ENCODE measurements around the gene ACOT7. TPM values are rescaled to one million over a fixed set of nuclear protein-coding genes. Genes with fewer than 3 reads are reported as not detected.

Gene ACOT7
- total RNA-seq, 4 donors from 2014 or later, result 5.6 to 55.0 (median 31.0) TPM

DNA sequence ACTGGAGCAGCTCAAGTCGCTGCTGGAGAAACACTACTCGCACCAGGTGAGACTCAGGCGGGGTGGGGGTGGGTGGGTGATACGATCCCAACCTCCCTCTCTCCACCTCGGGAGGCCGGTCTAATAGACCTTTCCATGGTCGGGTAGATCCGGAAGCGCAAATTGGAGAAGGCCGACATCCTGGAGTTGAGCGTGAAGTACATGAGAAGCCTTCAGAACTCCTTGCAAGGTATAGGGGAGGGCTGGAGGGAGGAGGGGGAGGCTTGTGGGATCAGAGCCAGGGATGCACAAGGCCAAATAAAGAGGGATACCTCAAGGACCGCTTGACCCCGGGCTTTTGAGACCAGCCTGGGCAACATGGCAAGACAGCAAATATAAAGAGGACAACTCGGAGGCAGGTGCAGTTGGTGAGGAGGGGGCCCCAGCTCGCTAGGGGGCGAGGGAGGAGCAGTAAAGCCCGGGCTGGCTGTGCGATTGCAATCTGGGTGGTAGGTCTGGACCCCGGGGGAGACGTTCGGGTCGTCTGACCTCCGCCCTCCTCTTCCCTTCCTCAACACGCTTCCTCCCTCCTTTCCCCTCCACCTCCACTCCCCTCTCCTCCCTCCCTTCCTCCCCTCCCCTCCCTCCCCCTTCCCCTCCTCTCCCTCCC lies 149.0 kb downstream of the ACOT7 start:
- in situ Hi-C loops (cut with MboI; ENCODE audit: low pct_ligation_motif_present in 1 of 4, low pct_unique_long_range_greater_than_20kb in 1 of 4, low sequenced_read_pairs in 3 of 4), result loop anchor here in 3 of 4 donors (5.0 to 25.0 kb wide), 3 partner anchors 98 to 168 kb away; partner anchors contain the start of genes ESPN (in 1 of the 3) and HES2 (in 1 of the 3)
- H3K4me3 ChIP-seq, result no peak overlapping the region

DNA sequence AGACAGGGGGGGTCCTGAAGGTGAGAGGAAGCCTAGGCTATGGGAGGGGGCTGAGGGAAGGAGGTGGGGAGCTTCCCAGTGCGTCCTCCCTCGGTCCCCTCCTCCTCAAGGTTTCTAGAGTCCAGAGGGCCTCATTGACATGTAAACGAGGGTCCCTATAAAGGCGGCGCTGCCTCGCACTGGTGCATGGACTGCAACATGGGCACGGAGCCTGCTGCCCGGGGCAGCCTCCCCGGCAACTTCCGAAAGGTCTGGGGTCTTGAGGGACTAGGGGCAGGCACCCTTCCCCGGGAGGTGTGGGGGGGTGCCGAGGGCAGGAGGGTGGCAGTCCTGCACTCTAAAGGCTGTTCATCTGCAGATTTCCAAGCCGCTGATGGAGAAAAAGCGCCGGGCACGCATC lies 149.6 kb downstream of the ACOT7 start, which contains the start of gene HES3:
HES3 (plus strand) TSS at position 187 of the 400 bp plus-strand sequence; CDS start at position 374, 187 bp downstream.
- no peak for DNase-seq
- H3K27ac ChIP-seq, result no peak within 1 kb of the TSS
- peaks cover 17 to 35% (median 33%) of the 10 kb centered on the region in 4 donors for H3K4me1 ChIP-seq
- in situ Hi-C loops (cut with MboI; ENCODE audit: low pct_ligation_motif_present in 1 of 4, low pct_unique_long_range_greater_than_20kb in 1 of 4, low sequenced_read_pairs in 3 of 4) (loop anchor here in 2 of 4 donors (10.0 to 25.0 kb wide), 2 partner anchors 101 to 168 kb away; partner anchors contain the start of genes ESPN (in 1 of the 2) and HES2 (in 1 of the 2)), intact Hi-C loops (cut with DNase I; ENCODE audit: low total_unique reads) (no loop called here)
- no peaks in the 10 kb centered on the region for H3K9me3 ChIP-seq
- H3K4me3 ChIP-seq, result no peak within 1 kb of the TSS
- peaks cover 98% of the 10 kb centered on the region for H3K27me3 ChIP-seq
- TF ChIP-seq POLR2A (IDR thresholded peaks at IDR 0.05), result no peak
- H3K36me3 ChIP-seq, result no peaks in the 10 kb centered on the region
- WGBS, 2 donors (ENCODE audit: low coverage in 1 of 2), result 16% methylated on average over 10 of the region's 16 CpGs; no CpG with 5 or more reads in 1 of the 2 donors

More for the DNA sequence above, 149.0 kb downstream of the ACOT7 start:
- no peak for TF ChIP-seq POLR2A (IDR thresholded peaks at IDR 0.05)
- TF ChIP-seq CTCF (IDR thresholded peaks at IDR 0.05), result no peak
- no peak for TF ChIP-seq EP300 (IDR thresholded peaks at IDR 0.05; ENCODE audit: low read depth)
- TF ChIP-seq POLR2AphosphoS5 (IDR thresholded peaks at IDR 0.05), result no peak
- 6% methylated on average over 24 of the region's 24 CpGs; no CpG with 5 or more reads in 1 of the 2 donors for WGBS, 2 donors (ENCODE audit: low coverage in 1 of 2)
- peaks cover 19 to 38% (median 36%) of the 10 kb centered on the region in 4 donors for H3K4me1 ChIP-seq
- intact Hi-C loops (cut with DNase I; ENCODE audit: low total_unique reads), result loop anchor here (5.0 kb wide), 2 partner anchors 98 to 163 kb away; no protein-coding TSS in a partner anchor
- no peak for DNase-seq
- no peaks in the 10 kb centered on the region for H3K36me3 ChIP-seq
- no peaks in the 10 kb centered on the region for H3K9me3 ChIP-seq
- peaks cover 97% of the 10 kb centered on the region for H3K27me3 ChIP-seq
- H3K27ac ChIP-seq, result no peak overlapping the region

DNA sequence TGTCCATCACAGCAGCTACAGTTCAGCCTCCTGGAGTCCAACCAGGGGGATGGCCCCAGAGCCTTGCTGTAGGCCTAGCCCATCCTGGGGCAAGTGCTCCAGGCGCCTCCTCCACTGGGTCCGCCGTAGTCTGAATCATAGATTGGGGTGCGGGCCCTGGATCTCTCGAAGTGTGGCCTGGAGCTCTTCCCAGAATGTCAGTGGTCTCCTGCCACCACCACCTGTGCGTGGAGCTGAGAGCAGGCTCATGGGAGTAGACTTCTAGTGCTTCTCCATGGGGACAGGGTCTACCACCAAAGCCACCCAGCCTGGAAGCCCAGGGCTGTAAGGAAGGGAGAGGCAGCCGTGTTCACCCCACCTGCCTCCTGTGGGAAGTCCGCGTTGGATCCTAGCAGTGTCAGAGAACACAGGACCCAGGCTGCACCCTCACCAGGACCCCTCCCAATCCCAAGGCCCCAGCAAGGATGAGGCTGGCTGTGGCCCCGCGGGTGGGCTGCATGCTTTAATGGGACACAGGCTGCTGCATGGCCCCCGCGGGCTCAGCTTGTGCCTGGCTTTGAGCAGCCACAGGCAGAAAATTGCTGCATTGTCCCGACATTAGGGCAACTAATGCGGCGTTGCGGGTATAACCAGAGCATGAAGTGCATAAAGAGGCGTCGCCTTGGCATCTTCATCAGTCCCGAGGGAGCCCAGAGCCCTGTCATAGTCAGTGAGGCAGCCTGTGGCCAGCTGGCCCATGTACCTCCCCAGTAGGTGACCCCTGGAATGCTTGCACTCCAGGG lies 150.3 kb downstream of the ACOT7 start:
- TF ChIP-seq CTCF (IDR thresholded peaks at IDR 0.05), result no peak
- TF ChIP-seq POLR2A (IDR thresholded peaks at IDR 0.05), result no peak
- TF ChIP-seq POLR2AphosphoS5 (IDR thresholded peaks at IDR 0.05), result no peak
- no peak for TF ChIP-seq EP300 (IDR thresholded peaks at IDR 0.05; ENCODE audit: low read depth)

GRCh38 chr1:6241887-6242740 lies 151.5 kb downstream of the ACOT7 start:
- no peak overlapping the region for H3K27ac ChIP-seq
- H3K4me1 ChIP-seq, result peaks cover 16 to 32% (median 30%) of the 10 kb centered on the region in 4 donors
- no peak for DNase-seq
- H3K27me3 ChIP-seq, result peaks cover 86% of the 10 kb centered on the region
- H3K36me3 ChIP-seq, result no peaks in the 10 kb centered on the region
- intact Hi-C loops (cut with DNase I; ENCODE audit: low total_unique reads), result no loop called here
- peak overlapping the region in 1 of 4 donors; percentile 25 for H3K4me3 ChIP-seq
- WGBS, 2 donors (ENCODE audit: low coverage in 1 of 2), result 2% methylated on average over 25 of the region's 99 CpGs; no CpG with 5 or more reads in 1 of the 2 donors
- no peaks in the 10 kb centered on the region for H3K9me3 ChIP-seq
- TF ChIP-seq POLR2AphosphoS5 (IDR thresholded peaks at IDR 0.05), result no peak
- in situ Hi-C loops (cut with MboI; ENCODE audit: low pct_ligation_motif_present in 1 of 4, low pct_unique_long_range_greater_than_20kb in 1 of 4, low sequenced_read_pairs in 3 of 4), result loop anchor here in 2 of 4 donors (10.0 to 25.0 kb wide), 2 partner anchors 103 to 170 kb away; partner anchors contain the start of genes ESPN (in 1 of the 2) and HES2 (in 1 of the 2)

More for the DNA sequence above, 150.3 kb downstream of the ACOT7 start:
- H3K4me3 ChIP-seq, result no peak overlapping the region
- H3K9me3 ChIP-seq, result no peaks in the 10 kb centered on the region
- no peak overlapping the region for H3K27ac ChIP-seq
- H3K36me3 ChIP-seq, result no peaks in the 10 kb centered on the region
- intact Hi-C loops (cut with DNase I; ENCODE audit: low total_unique reads) (no loop called here), in situ Hi-C loops (cut with MboI; ENCODE audit: low pct_ligation_motif_present in 1 of 4, low pct_unique_long_range_greater_than_20kb in 1 of 4, low sequenced_read_pairs in 3 of 4) (loop anchor here in 2 of 4 donors (10.0 to 25.0 kb wide), 2 partner anchors 102 to 169 kb away; partner anchors contain the start of genes ESPN (in 1 of the 2) and HES2 (in 1 of the 2))
- DNase-seq, result no peak
- 47% methylated on average over 20 of the region's 20 CpGs; no CpG with 5 or more reads in 1 of the 2 donors for WGBS, 2 donors (ENCODE audit: low coverage in 1 of 2)
- H3K4me1 ChIP-seq, result peaks cover 16 to 32% (median 30%) of the 10 kb centered on the region in 4 donors
- H3K27me3 ChIP-seq, result peaks cover 97% of the 10 kb centered on the region

Measured in transverse colon (tissue), 4 donors.